Fibroblast of lung (primary cell): ENCODE data around the gene AHCYL2.

Experiments used
- CTCF ChIP-seq, 2 donors: IDR thresholded peaks in 1 of 2; conservative IDR thresholded peaks in 1 of 2; 1 replicate in 1 of 2; 2 replicates in 1 of 2; pipeline ENCODE4 v1.5.1; 2011 to 2012; ENCODE audit warnings: low read length in 2 of 2, control low read depth in 1 of 2, inconsistent platforms in 1 of 2, low read depth in 1 of 2, mild to moderate bottlenecking in 1 of 2
- EZH2 ChIP-seq: IDR thresholded peaks from 2 replicates; pipeline ENCODE4 v1.5.1; 2012; ENCODE audit warnings: low read length, control low read depth, mild to moderate bottlenecking; ENCODE audit errors: missing control alignments

- TF ChIP-seq EZH2 (no peak), CTCF (conservative IDR thresholded peaks at IDR 0.05 in 1 of 2, IDR thresholded peaks at IDR 0.05 in 1 of 2; ENCODE audit: low read depth in 1 of 2, low read length in 2 of 2) (no peak)
These were observed 47.7 kb upstream of the AHCYL2 start for GRCh38 chr7:129176916-129177710.
